Activated naive CD4-positive, alpha-beta T cell treated with anti-CD3 and anti-CD28 coated beads, Interleukin-2, amount 50 U/mL, for 72 hours (primary cell): ENCODE results near the gene RBM44. TPM values are rescaled to one million over a fixed set of nuclear protein-coding genes. Genes with fewer than 3 reads are reported as not detected.
A peak's percentile ranks its signal among the peaks of the same experiment; 100 is the strongest.
"Not testable (repeated sequence)": the region's sequence is repeated elsewhere in the genome, so short reads cannot be mapped to it uniquely, and the experiment has no call there.

Source experiments
- ATAC-seq, 2 donors: fragments of 150-1000 bp; cut with Tn5 transposase; 2 replicates each; pipeline ENCODE4 v1.10.0; 2021; ENCODE audit warnings: mild to moderate bottlenecking in 2 of 2, moderate library complexity in 2 of 2
- DNase-seq, 2 donors: peaks; one replicate each; pipeline ENCODE4 v3.0.0; 2021 to 2022; ENCODE audit warnings: low spot score in 2 of 2
- H3K27ac Mint-ChIP-seq, 2 donors: one replicate each; pipeline ENCODE4 v1.8.0; 2022; ENCODE audit warnings: mild to moderate bottlenecking in 2 of 2, mixed read lengths in 2 of 2
- H3K36me3 Mint-ChIP-seq, 2 donors: one replicate each; pipeline ENCODE4 v1.8.0; 2022; ENCODE audit warnings: mixed read lengths in 2 of 2
- H3K9me3 Mint-ChIP-seq, 2 donors: one replicate each; pipeline ENCODE4 v1.8.0; 2022; ENCODE audit warnings: mixed read lengths in 2 of 2
- total RNA-seq, 2 donors: library from RNA; stranded (reverse); gene quantifications; one replicate each; pipeline ENCODE4 v1.2.3, GENCODE V29; 2022

RBM44 gene
- total RNA-seq, 2 donors from 2014 or later = 1.0 to 2.4 TPM

DNA sequence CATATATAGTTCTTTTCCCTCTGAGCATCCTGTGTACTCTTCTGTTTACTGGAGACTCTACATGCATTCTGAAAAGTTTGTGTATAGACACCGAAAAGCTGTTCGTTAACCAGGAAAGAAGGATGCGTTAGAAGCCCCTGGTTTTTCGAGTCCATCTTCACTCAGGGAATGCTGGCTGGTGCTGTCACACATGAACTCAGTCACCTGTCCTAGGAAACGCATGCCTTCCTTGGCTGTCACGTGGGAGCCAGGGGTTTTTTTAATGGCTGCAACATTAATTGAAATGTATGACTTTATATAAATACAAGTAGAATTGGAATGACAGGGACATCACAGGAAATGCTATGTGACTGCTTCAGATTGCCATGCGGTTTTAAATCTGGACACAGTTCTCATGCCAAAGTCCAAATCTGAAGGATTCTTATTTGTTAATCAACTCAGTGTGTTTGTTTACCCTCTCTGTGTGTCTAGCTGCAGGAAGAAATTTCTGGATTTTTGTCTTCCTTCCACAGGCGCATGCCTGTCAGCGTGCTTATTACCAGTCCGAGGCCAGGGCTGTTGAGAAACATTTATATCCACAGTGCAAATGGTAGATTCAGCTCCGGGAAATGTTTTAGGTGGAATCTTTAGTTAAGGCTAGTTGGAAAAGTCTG lies 63.4 kb downstream of the RBM44 start:
- no peak for ATAC-seq
- Mint-ChIP-seq H3K9me3 (no peaks in the 10 kb centered on the region), H3K27ac (no peak overlapping the region), H3K36me3 (peaks cover 0 to 4% of the 10 kb centered on the region in 2 donors)
- DNase-seq = no peak

DNA sequence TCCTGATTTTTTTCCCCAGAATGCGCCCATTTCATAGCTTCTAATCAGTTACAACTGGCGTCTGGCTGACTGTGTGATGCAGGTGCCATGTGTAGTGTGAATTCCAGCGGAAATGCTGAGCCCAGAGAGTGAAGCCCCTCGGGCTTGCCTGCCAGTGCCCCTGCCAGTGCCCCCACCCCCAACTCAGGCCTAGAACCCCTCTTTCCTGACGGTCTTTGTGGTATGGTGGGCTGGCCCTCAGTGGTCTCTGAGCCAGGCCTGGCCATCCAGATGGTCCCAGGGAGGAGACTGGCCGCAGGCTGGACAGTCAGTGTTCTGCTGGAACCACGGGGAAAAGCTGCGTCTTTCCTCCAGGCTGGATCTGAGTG lies 63.9 kb downstream of the RBM44 start:
- H3K9me3 Mint-ChIP-seq = no peaks in the 10 kb centered on the region
- DNase-seq (no peak), ATAC-seq (no peak)
- H3K36me3 Mint-ChIP-seq = peaks cover 0 to 4% of the 10 kb centered on the region in 2 donors
- H3K27ac Mint-ChIP-seq = no peak overlapping the region

- Mint-ChIP-seq H3K27ac (no peak overlapping the region), H3K9me3 (no peaks in the 10 kb centered on the region), H3K36me3 (peaks cover 0 to 4% of the 10 kb centered on the region in 2 donors)
- DNase-seq (no peak), ATAC-seq (no peak)
These were observed 64.5 kb downstream of the RBM44 start for GRCh38 chr2:237863102-237863511.

GRCh38 chr2:237863689-237864443 lies 65.3 kb downstream of the RBM44 start:
- Mint-ChIP-seq H3K9me3 (no peaks in the 10 kb centered on the region), H3K36me3 (no peaks in the 10 kb centered on the region), H3K27ac (no peak overlapping the region)
- DNase-seq (no peak), ATAC-seq (no peak)

DNA sequence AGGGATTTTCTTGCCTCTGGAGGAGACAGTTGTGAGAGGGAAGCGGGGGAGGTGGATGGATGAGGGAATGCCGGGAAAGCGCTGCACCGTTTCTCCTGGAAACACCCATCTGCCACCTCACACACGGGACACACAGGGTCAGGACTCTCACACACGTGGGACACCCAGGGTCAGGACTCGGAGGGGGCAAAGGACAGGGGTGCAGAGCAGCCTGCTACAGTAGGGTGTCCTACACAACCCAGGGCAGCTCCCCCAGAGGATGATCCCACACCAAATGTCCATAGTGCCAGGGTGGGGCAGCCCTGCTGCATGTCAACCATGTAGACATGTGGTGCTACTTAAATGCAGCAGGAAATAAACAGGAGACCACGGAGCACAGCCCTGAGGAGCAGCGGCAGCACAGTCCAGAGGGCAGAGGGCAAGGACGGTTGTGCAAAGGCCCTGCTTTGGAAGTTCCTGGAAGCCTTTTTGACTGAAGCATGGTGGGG lies 65.9 kb downstream of the RBM44 start:
- ATAC-seq (no peak), DNase-seq (no peak)
- Mint-ChIP-seq H3K36me3 (no peaks in the 10 kb centered on the region), H3K27ac (no peak overlapping the region), H3K9me3 (no peaks in the 10 kb centered on the region)

GRCh38 chr2:237864940-237865622 lies 66.5 kb downstream of the RBM44 start:
- no peaks in the 10 kb centered on the region for H3K36me3 Mint-ChIP-seq
- ATAC-seq (no peak), DNase-seq (no peak)
- H3K9me3 Mint-ChIP-seq = no peaks in the 10 kb centered on the region
- H3K27ac Mint-ChIP-seq = no peak overlapping the region

- ATAC-seq (no peak), DNase-seq (no peak)
- Mint-ChIP-seq H3K36me3 (no peaks in the 10 kb centered on the region), H3K9me3 (no peaks in the 10 kb centered on the region), H3K27ac (no peak overlapping the region)
These were observed 67.1 kb downstream of the RBM44 start for GRCh38 chr2:237865623-237866041.

GRCh38 chr2:237866101-237866621 lies 67.6 kb downstream of the RBM44 start:
- DNase-seq = no peak
- Mint-ChIP-seq H3K36me3 (no peaks in the 10 kb centered on the region), H3K9me3 (no peaks in the 10 kb centered on the region), H3K27ac (no peak overlapping the region)
- no peak for ATAC-seq

- no peaks in the 10 kb centered on the region for H3K9me3 Mint-ChIP-seq
- no peaks in the 10 kb centered on the region for H3K36me3 Mint-ChIP-seq
- no peak overlapping the region for H3K27ac Mint-ChIP-seq
- ATAC-seq = no peak
- no peak for DNase-seq
These were observed 68.9 kb downstream of the RBM44 start for GRCh38 chr2:237867465-237867864.

- not testable (repeated sequence) for H3K36me3 Mint-ChIP-seq, ATAC-seq, H3K9me3 Mint-ChIP-seq, DNase-seq, H3K27ac Mint-ChIP-seq
These were observed 69.5 kb downstream of the RBM44 start for GRCh38 chr2:237868074-237868473.

GRCh38 chr2:237868631-237869342 lies 70.2 kb downstream of the RBM44 start:
- no peaks in the 10 kb centered on the region for H3K36me3 Mint-ChIP-seq
- no peak for DNase-seq
- ATAC-seq = peak in 1 of 2 donors; percentile 61
- H3K9me3 Mint-ChIP-seq = no peaks in the 10 kb centered on the region
- H3K27ac Mint-ChIP-seq = no peak overlapping the region

DNA sequence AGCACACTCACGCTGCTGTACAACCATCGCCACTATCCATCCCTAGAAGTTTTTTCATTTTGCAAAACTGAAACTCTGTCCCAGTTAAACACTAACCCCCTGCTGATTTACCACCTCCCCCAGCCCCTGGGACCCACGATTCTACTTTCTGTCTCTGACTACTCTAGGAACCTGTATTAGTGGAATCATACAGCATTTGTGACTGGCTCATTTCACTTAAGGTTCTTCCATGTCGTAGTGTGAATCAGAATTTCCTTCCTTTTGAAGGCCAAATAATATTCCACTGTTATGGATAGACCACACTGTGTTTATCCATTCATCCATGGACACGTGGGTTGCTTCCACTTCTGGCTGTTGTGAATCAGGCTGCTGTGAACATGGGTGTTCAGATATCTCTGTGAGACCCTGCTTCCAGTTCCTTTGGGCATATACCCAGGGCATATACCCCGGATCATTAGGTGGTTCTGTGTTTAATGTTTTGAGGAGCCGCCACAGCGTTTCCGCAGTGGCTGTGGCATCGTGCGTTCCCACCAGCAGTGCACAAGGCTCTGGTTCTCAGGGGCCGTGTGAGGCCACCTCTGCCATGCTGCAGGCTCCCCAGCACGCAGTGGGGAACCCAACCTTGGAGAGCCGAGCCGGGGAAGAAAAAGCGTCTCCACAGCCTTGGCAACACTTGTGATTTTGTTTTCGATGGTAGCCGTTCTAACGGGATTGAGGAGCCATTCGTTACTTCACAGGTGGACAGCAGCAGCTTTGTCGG lies 70.9 kb downstream of the RBM44 start:
- ATAC-seq (peak; percentile 52 to 57), DNase-seq (no peak)
- Mint-ChIP-seq H3K27ac (peak overlapping the region in 1 of 2 donors; percentile 3), H3K36me3 (no peaks in the 10 kb centered on the region), H3K9me3 (no peaks in the 10 kb centered on the region)

- H3K9me3 Mint-ChIP-seq = no peaks in the 10 kb centered on the region
- ATAC-seq (no peak), DNase-seq (no peak)
- peak overlapping the region in 1 of 2 donors; percentile 3 for H3K27ac Mint-ChIP-seq
- H3K36me3 Mint-ChIP-seq = no peaks in the 10 kb centered on the region
These were observed 71.5 kb downstream of the RBM44 start for GRCh38 chr2:237870126-237870525.

DNA sequence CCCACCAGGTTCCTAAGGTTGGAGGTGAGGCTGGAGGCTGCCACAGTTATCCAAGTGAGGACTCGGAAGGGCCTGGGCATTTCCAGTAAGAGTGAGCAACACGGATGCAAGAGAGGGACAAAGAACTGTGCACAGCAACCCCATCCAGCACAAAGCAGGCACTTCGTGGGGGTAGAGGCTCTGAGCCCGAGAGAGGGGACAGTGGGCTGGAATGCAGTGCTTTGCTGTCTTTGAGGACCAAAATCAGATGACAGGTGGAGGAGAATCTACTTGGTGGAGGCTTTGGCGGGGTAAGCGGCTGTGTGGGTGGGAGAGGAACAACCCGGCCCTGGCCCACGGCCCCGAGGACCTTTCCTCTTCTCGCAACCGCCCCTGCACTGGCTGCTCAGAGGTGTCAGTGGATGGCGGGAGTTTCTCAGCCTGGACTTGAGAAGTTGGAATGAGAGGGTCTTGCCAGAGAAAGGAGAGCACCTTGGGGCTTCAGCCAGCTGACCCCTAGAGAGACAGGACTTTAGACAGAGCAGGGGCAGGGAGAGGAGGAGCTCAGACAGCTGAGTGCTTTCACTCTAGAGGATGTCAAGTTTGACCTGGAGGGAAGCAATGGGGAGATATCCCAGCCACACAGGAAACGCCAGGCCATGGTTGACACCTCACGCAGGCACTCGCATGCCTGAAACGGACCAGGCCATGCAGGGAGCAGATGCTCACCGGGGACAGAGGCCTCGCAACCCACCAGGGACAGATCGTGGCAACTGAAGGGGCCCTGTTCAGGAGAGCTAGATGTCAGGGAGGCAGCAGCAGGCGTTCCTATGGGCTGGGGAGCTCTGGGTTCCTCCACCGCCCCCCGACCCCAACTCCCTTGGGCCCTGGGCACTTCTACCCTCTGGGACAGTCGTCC lies 72.4 kb downstream of the RBM44 start:
- Mint-ChIP-seq H3K36me3 (no peaks in the 10 kb centered on the region), H3K27ac (peak overlapping the region in 1 of 2 donors; percentile 17), H3K9me3 (no peaks in the 10 kb centered on the region)
- DNase-seq (peak in 1 of 2 donors; percentile 46), ATAC-seq (no peak)
